Measurements from ENCODE around the gene ROPN1. TPM values are rescaled to one million over a fixed set of nuclear protein-coding genes. Genes with fewer than 3 reads are reported as not detected.

The ROPN1 gene
- total RNA-seq, 2 donors from 2014 or later = not detected

- DNase-seq = no peak
- Mint-ChIP-seq H3K27ac (no peak overlapping the region), H3K27me3 (ENCODE audit: low read depth) (no peaks in the 10 kb centered on the region), H3K36me3 (ENCODE audit: insufficient read depth in 2 of 2) (peaks cover 20 to 54% of the 10 kb centered on the region in 2 donors), H3K4me3 (no peak overlapping the region), H3K4me1 (ENCODE audit: low read depth) (no peaks in the 10 kb centered on the region), H3K9me3 (peaks cover 7 to 12% of the 10 kb centered on the region in 2 donors)
- ATAC-seq (replicated peaks in 1 of 2) = no peak
Observed at GRCh38 chr3:123926396-123926795, 65.5 kb downstream of the ROPN1 start.

DNA sequence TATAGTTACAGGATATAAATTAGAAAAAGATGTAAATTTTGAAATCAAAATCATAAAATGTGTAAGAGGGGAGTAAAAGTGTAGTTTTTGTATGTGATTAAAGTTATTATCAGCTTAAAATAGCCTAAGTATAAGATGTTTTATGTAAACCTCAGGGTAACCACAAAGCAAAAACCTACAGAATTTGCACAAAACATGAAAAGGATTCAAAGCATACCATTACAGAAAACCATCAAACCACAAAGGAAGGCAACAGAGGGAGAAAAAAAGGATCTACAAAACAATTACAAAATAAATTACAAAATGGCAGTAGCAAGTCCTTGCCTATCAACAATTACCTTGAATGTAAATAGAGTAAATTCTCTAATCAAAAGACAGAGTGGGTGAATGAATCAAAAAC is 71.1 kb downstream of the ROPN1 start:
- H3K4me3 Mint-ChIP-seq = no peak overlapping the region
- H3K27ac Mint-ChIP-seq = peak overlapping the region; percentile 63
- H3K36me3 Mint-ChIP-seq (ENCODE audit: insufficient read depth in 2 of 2) = peaks cover 34 to 49% of the 10 kb centered on the region in 2 donors
- DNase-seq (no peak), ATAC-seq (replicated peaks in 1 of 2) (no peak)
- H3K9me3 Mint-ChIP-seq = peaks cover 18 to 21% of the 10 kb centered on the region in 2 donors
- H3K4me1 Mint-ChIP-seq (ENCODE audit: low read depth) = no peaks in the 10 kb centered on the region
- H3K27me3 Mint-ChIP-seq (ENCODE audit: low read depth) = no peaks in the 10 kb centered on the region

GRCh38 chr3:123920383-123920782 is 71.5 kb downstream of the ROPN1 start:
- ATAC-seq (replicated peaks in 1 of 2) = no peak
- Mint-ChIP-seq H3K27me3 (ENCODE audit: low read depth) (no peaks in the 10 kb centered on the region), H3K36me3 (ENCODE audit: insufficient read depth in 2 of 2) (peaks cover 34 to 49% of the 10 kb centered on the region in 2 donors), H3K4me1 (ENCODE audit: low read depth) (no peaks in the 10 kb centered on the region), H3K27ac (no peak overlapping the region), H3K4me3 (no peak overlapping the region), H3K9me3 (peaks cover 18 to 21% of the 10 kb centered on the region in 2 donors)
- no peak for DNase-seq

- ATAC-seq (replicated peaks in 1 of 2) (no peak), DNase-seq (no peak)
- H3K36me3 Mint-ChIP-seq (ENCODE audit: insufficient read depth in 2 of 2) = peaks cover 29 to 44% of the 10 kb centered on the region in 2 donors
- peaks cover 18 to 19% of the 10 kb centered on the region in 2 donors for H3K9me3 Mint-ChIP-seq
- no peak overlapping the region for H3K27ac Mint-ChIP-seq
- no peak overlapping the region for H3K4me3 Mint-ChIP-seq
- H3K27me3 Mint-ChIP-seq (ENCODE audit: low read depth) = no peaks in the 10 kb centered on the region
- H3K4me1 Mint-ChIP-seq (ENCODE audit: low read depth) = no peaks in the 10 kb centered on the region
Observed at GRCh38 chr3:123919353-123919752, 72.6 kb downstream of the ROPN1 start.

Other genes with a start within 250 kb of the ROPN1 start
- not detected for gene MYLK, start 107.8 kb downstream of the ROPN1 start, total RNA-seq
- 10 to 100 TPM; 64.5 to 80.7 TPM for gene CCDC14, start 30.9 kb downstream of the ROPN1 start, total RNA-seq
- gene KALRN, start 41.2 kb upstream of the ROPN1 start, total RNA-seq = 1 to 10 TPM; 1.1 to 1.7 TPM